Astrocyte of the hippocampus (primary cell): ENCODE data around the gene HCFC1.

ENCODE experiments used
- DNase-seq: peaks from one replicate; pipeline ENCODE4 v3.0.0; 2011; ENCODE audit warnings: low read depth, low spot score

HCFC1 gene

DNA sequence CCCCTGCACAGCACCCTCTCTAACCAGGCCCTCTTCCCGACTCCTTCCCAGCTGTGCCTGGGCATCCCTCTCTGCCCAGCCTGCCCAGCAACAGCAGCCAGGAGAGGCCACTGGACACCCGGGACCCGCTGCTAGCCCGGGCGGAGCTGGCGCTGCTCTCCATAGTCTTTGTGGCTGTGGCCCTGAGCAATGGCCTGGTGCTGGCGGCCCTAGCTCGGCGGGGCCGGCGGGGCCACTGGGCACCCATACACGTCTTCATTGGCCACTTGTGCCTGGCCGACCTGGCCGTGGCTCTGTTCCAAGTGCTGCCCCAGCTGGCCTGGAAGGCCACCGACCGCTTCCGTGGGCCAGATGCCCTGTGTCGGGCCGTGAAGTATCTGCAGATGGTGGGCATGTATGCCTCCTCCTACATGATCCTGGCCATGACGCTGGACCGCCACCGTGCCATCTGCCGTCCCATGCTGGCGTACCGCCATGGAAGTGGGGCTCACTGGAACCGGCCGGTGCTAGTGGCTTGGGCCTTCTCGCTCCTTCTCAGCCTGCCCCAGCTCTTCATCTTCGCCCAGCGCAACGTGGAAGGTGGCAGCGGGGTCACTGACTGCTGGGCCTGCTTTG is 66.0 kb downstream of the HCFC1 start:
- DNase-seq = no peak

GRCh38 chrX:153903991-153904957 is 67.3 kb downstream of the HCFC1 start, which contains the start of gene AVPR2:
AVPR2 (plus strand) TSS chrX:153904673; CDS start chrX:153905146, 473 bp downstream.
- no peak for DNase-seq

DNA sequence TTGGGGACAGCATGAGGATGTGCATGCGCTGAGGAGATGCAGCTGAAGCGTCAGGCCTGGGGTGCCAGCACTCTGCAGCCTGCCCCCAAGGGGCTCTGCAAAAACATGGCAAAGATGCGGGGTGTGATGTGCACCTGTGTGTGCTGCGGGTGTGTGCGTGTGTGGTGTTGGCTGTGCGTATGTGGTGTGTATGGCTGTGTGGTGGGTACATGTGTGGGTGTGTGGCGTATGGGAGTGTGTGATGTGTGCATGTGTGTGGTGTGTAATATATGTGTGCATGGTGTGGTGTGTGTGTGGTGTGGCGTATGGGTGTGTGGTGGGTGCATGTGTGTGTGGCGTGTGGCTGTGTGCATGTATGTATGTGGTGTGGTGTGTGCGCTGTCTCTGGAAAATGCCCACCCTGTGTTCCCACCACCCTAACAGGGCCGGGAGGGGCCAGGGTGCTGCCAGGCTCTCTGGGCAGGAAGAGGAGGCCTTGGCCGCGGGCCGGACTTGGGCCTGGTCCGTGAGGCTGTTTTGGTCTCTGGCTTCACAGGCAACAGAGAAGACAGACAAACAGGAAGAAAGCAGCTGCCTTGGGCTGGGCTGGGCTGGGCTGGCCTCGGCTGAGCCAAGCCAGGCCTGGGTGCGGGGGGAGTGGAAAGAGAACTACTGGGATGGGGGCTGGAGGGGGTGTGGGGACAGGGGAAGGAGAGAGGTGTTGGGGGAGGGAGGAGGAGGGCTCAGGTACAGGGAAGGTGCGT is 68.2 kb downstream of the HCFC1 start:
- no peak for DNase-seq

- DNase-seq = no peak
Measured at GRCh38 chrX:153902385-153902784, 69.2 kb downstream of the HCFC1 start.

DNA sequence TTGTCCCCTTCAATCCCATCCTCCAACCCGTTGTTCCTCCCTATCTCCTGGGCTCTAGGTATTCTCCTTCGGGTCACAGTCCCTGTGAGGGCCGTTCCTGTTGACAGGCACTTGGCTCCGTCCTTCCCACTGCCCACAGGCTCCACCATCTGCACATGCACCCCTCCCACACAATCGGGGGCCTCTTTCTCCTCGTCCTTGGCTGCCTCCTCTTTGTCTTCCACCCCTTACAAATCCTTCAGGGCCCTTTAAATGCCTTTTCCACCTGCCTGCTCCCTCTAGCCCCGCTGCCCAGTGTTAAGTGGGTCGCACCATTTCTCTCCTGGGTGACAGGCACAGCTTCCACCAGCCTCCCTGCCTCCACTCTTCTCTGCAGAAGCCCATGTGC is 69.9 kb downstream of the HCFC1 start:
- DNase-seq = no peak

DNA sequence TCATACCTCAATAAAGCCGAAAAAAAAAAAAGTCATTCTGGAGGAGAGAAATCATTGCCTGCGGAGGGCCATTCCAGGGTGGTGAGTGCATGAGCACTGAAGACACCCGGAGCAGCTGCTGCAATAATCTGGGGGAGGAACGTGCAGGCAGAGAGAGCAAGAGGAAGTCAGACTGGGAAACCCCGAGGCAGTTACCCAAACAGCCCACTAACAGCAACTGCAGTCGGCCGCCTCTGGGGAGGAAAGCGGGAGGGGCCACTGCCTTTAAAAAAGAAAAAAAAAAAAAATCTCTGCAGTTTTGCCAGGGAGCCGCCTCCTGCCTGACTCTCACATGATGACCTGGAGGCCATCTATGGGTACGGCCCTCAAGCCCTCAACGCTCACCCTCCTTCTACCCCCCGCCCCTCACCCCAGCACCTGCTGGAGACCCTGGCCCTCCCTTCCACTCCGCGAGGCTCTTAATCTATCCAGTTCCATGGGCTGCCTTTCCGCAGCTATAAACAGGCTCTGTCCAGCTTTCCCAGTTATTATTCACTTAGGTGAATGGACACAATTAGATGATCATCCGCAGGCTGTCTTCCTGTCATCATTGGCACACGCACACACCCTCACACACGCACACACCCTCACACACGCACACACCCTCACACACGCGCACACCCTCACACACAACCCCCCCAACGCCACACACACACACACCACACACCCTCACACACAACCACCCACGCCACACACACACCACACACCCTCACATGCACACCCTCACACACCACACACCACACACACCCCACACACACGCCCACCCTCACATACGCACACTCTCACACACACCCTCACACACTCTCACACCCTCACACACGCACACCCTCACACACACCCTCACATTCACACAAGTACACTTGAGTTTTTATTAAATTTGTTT is 70.5 kb downstream of the HCFC1 start:
- peak; percentile 59 for DNase-seq

DNA sequence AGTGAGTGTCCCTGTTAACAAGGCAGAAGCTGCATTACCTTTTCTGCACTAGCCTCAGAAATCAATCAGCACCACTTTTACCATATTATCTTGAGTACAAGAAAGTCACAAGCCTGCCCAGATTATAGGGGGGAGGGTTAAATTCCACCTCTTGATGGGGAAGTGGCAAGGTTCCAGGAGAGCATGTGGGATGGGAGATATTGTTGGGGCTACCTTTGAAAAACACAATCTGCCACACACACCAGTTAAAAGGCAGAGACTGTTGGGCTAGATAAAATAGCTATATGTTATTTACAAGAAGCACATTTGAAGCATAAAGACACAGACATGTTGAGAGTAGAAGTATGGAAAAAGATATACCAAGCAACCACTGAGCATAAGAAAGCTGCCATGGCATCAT is 73.7 kb downstream of the HCFC1 start:
- DNase-seq = no peak
